K562 (cell line): Measurements from ENCODE around the gene SIRT4. TPM values are rescaled to one million over a fixed set of nuclear protein-coding genes. Genes with fewer than 3 reads are reported as not detected.

Experiments used
- BRD4 ChIP-seq: fragments of 200-600 bp; sonication (generic); IDR thresholded peaks from 2 replicates; pipeline ENCODE4 v1.6.1; 2017; ENCODE audit warnings: inconsistent platforms
- GABPB1 ChIP-seq: sonication (generic); formaldehyde crosslinking; IDR thresholded peaks from 2 replicates; pipeline ENCODE4 v1.8.0; 2022; ENCODE audit warnings: mild to moderate bottlenecking, missing genetic modification reagents
- GTF2E2 ChIP-seq: fragments of 200-800 bp; sonication (Bioruptor generic); IDR thresholded peaks from 2 replicates; pipeline ENCODE4 v1.6.1; 2016; ENCODE audit warnings: missing genetic modification characterization, missing compliant biosample characterization
- L3MBTL2 ChIP-seq: fragments of 450-650 bp; IDR thresholded peaks from 2 replicates; pipeline ENCODE4 v1.6.1; 2016; ENCODE audit warnings: mild to moderate bottlenecking, moderate library complexity
- LCOR ChIP-seq: sonication (generic); formaldehyde crosslinking; IDR thresholded peaks from 2 replicates; pipeline ENCODE4 v1.8.0; 2022; ENCODE audit warnings: mild to moderate bottlenecking, missing genetic modification reagents
- NFRKB ChIP-seq: fragments of 450-650 bp; IDR thresholded peaks from 2 replicates; pipeline ENCODE4 v1.6.1; 2016; ENCODE audit warnings: low read depth
- PHB ChIP-seq: fragments of 250-450 bp; sonication (Bioruptor Pico); IDR thresholded peaks from 2 replicates; pipeline ENCODE4 v1.5.0; 2021
- SP1 ChIP-seq: sonication (generic); formaldehyde crosslinking; IDR thresholded peaks from 2 replicates; pipeline ENCODE4 v1.8.1; 2022; ENCODE audit warnings: mild to moderate bottlenecking, missing genetic modification reagents
- TAF1 ChIP-seq: IDR thresholded peaks from 2 replicates; pipeline ENCODE4 v1.6.1; 2011; ENCODE audit warnings: mild to moderate bottlenecking, low read length, moderate library complexity; ENCODE audit not compliant: insufficient read depth, control insufficient read depth, severe bottlenecking; ENCODE audit errors: extremely low read depth
- polyA plus RNA-seq, 8 experiments: library from polyadenylated mRNA; depleted of rRNA in 4 of 8; stranded (reverse) in 5 of 8; unstranded in 3 of 8; fragments of >200 nt; fragmentation: Nextera tagmentation in 2 of 8; fragmentation: Illumina TruSeq in 1 of 8; extraction: Ambion mirVana in 2 of 8; extraction: Trizol in 1 of 8; gene quantifications; 2 replicates each; pipeline versions ENCODE4 v1.2.1 to v1.2.3, GENCODE V29; 2011 to 2014; ENCODE audit warnings: inconsistent platforms in 1 of 8, missing spikeins in 1 of 8
- total RNA-seq, 7 experiments: library from RNA; depleted of rRNA in 6 of 7; stranded (reverse); fragments of >200 nt in 6 of 7; fragmentation: Illumina TruSeq in 2 of 7; extraction: Trizol in 2 of 7; gene quantifications; 2 replicates each; pipeline versions ENCODE4 v1.2.1 to v1.2.3, GENCODE V29; 2011 to 2021; ENCODE audit warnings: low replicate concordance in 1 of 7
- TF ChIP-seq, protein P1 (sequence below): fragments of 450-650 bp; IDR thresholded peaks from 2 replicates; pipeline ENCODE4 v1.6.1; 2017; ENCODE audit warnings: mild to moderate bottlenecking, moderate library complexity
- TF ChIP-seq, protein P2 (sequence below): fragments of 450-650 bp; IDR thresholded peaks from 2 replicates; pipeline ENCODE4 v1.6.1; 2016; ENCODE audit warnings: antibody characterized with exemption
- TF ChIP-seq, protein P3 (sequence below): fragments of 250-450 bp; sonication (Bioruptor Pico); IDR thresholded peaks from 2 replicates; pipeline ENCODE4 v1.4.0; 2020; ENCODE audit warnings: mild to moderate bottlenecking, moderate library complexity
- TF ChIP-seq, protein P4 (sequence below), 2 experiments: IDR thresholded peaks; 2 replicates each; pipeline ENCODE4 v1.6.1; 2011; ENCODE audit warnings: borderline replicate concordance in 1 of 2, control low read depth in 1 of 2, low read depth in 1 of 2, low read length in 1 of 2, mild to moderate bottlenecking in 1 of 2, mixed read lengths in 1 of 2, moderate library complexity in 1 of 2; ENCODE audit not compliant: insufficient read depth in 1 of 2, insufficient read length in 1 of 2, poor library complexity in 1 of 2, severe bottlenecking in 1 of 2; ENCODE audit errors: extremely low read depth in 1 of 2
- TF ChIP-seq, protein P5 (sequence below): fragments of 450-650 bp; IDR thresholded peaks from 2 replicates; pipeline ENCODE4 v1.7.0; 2016; ENCODE audit warnings: borderline replicate concordance
- TF ChIP-seq, protein P6 (sequence below), 2 experiments: fragments of 450-650 bp; conservative IDR thresholded peaks; 2 replicates each; pipeline ENCODE4 v1.6.1; 2017; ENCODE audit warnings: mild to moderate bottlenecking in 2 of 2, moderate library complexity in 2 of 2

SIRT4 gene
- total and polyA plus RNA-seq, 9 of the 15 experiments (the other 6 are each of a cell fraction or from before 2014, with no cell fraction given): 0.86 to 5.2 (median 2.4) TPM

DNA sequence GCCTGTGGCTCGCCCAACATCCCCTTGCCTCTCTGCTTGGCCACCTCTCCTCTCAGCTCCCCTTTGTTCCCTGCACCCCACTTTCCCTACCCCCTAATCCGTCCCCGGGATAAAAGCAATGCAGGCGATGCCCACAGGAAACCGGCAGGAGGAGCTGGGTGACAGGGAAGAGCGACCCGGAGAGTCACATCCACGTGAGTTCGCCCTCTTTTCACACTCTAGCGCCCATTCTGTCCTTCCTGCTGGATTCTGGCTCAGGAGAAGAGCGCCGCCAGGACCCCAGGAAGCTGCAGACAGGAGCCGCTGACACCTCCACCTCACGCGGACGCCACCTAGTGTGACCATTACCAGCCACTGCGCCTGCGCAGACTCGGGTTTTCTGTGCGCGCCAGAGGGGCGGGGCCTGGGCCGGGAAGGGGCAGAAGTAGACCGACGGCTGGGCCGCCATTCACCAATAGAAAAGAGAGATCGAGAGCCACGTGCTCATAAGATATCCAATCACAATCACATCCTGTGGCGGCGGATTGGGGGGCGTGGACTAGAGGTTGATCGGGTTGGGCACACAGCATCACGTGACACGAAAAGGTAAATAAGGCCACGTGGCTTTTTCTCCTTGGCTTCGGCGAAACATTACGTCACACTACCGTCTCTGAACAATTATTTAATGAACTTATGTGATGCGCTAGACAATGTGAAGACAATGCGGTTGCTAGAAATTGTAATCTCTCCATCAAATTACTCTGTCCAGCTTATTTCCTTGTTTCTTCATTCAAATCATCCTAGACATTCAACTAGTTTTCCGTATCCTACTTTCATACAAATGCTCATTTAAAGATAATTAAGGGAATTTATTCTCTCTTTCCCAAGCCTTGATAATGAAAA lies 15.3 kb downstream of the SIRT4 start (continued):
- TF ChIP-seq BRD4 (peak; percentile 67; the same call in 1 of the 2 replicates), L3MBTL2 (peak; percentile 99), NFRKB (peak; percentile 78), LCOR (CRISPR knock-in tag) (peak; percentile 92; the same call in 1 of the 2 replicates), PHB (CRISPR knock-in tag) (no peak), SP1 (CRISPR knock-in tag) (peak; percentile 94), GTF2E2 (tag) (peak; percentile 85), TAF1 (peak; percentile 98), GABPB1 (CRISPR knock-in tag) (no peak; the same call in 1 of the 2 replicates)
- TF ChIP-seq, protein P1, sequence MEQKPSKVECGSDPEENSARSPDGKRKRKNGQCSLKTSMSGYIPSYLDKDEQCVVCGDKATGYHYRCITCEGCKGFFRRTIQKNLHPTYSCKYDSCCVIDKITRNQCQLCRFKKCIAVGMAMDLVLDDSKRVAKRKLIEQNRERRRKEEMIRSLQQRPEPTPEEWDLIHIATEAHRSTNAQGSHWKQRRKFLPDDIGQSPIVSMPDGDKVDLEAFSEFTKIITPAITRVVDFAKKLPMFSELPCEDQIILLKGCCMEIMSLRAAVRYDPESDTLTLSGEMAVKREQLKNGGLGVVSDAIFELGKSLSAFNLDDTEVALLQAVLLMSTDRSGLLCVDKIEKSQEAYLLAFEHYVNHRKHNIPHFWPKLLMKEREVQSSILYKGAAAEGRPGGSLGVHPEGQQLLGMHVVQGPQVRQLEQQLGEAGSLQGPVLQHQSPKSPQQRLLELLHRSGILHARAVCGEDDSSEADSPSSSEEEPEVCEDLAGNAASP: no peak
- TF ChIP-seq, protein P2, sequence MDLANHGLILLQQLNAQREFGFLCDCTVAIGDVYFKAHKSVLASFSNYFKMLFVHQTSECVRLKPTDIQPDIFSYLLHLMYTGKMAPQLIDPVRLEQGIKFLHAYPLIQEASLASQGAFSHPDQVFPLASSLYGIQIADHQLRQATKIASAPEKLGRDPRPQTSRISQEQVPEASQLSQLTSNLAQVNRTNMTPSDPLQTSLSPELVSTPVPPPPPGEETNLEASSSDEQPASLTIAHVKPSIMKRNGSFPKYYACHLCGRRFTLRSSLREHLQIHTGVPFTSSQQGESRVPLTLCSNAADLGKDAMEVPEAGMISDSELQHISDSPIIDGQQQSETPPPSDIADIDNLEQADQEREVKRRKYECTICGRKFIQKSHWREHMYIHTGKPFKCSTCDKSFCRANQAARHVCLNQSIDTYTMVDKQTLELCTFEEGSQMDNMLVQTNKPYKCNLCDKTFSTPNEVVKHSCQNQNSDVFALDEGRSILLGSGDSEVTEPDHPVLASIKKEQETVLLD: peak; percentile 95
- TF ChIP-seq, protein P3, sequence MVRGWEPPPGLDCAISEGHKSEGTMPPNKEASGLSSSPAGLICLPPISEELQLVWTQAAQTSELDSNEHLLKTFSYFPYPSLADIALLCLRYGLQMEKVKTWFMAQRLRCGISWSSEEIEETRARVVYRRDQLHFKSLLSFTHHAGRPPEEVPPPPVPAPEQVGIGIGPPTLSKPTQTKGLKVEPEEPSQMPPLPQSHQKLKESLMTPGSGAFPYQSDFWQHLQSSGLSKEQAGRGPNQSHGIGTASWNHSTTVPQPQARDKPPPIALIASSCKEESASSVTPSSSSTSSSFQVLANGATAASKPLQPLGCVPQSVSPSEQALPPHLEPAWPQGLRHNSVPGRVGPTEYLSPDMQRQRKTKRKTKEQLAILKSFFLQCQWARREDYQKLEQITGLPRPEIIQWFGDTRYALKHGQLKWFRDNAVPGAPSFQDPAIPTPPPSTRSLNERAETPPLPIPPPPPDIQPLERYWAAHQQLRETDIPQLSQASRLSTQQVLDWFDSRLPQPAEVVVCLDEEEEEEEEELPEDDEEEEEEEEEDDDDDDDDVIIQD (CRISPR knock-in tag): no peak
- TF ChIP-seq, protein P4, sequence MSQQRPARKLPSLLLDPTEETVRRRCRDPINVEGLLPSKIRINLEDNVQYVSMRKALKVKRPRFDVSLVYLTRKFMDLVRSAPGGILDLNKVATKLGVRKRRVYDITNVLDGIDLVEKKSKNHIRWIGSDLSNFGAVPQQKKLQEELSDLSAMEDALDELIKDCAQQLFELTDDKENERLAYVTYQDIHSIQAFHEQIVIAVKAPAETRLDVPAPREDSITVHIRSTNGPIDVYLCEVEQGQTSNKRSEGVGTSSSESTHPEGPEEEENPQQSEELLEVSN (IDR thresholded peaks at IDR 0.05; ENCODE audit: borderline replicate concordance in 1 of 2, extremely low read depth in 1 of 2, insufficient read depth in 1 of 2, insufficient read length in 1 of 2, low read depth in 1 of 2, low read length in 1 of 2, poor library complexity in 1 of 2, severe bottlenecking in 1 of 2): peak; percentile 67 to 75
- TF ChIP-seq, protein P5, sequence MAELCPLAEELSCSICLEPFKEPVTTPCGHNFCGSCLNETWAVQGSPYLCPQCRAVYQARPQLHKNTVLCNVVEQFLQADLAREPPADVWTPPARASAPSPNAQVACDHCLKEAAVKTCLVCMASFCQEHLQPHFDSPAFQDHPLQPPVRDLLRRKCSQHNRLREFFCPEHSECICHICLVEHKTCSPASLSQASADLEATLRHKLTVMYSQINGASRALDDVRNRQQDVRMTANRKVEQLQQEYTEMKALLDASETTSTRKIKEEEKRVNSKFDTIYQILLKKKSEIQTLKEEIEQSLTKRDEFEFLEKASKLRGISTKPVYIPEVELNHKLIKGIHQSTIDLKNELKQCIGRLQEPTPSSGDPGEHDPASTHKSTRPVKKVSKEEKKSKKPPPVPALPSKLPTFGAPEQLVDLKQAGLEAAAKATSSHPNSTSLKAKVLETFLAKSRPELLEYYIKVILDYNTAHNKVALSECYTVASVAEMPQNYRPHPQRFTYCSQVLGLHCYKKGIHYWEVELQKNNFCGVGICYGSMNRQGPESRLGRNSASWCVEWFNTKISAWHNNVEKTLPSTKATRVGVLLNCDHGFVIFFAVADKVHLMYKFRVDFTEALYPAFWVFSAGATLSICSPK: 0 out of 2 replicates have a peak, but pooled peaks have one; percentile 48
- TF ChIP-seq, protein P6, sequence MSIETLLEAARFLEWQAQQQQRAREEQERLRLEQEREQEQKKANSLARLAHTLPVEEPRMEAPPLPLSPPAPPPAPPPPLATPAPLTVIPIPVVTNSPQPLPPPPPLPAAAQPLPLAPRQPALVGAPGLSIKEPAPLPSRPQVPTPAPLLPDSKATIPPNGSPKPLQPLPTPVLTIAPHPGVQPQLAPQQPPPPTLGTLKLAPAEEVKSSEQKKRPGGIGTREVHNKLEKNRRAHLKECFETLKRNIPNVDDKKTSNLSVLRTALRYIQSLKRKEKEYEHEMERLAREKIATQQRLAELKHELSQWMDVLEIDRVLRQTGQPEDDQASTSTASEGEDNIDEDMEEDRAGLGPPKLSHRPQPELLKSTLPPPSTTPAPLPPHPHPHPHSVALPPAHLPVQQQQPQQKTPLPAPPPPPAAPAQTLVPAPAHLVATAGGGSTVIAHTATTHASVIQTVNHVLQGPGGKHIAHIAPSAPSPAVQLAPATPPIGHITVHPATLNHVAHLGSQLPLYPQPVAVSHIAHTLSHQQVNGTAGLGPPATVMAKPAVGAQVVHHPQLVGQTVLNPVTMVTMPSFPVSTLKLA (conservative IDR thresholded peaks at IDR 0.05): peak; percentile 100
